Upper lobe of left lung (tissue), 6 donors: ENCODE data around the gene LGALS3. TPM values are rescaled to one million over a fixed set of nuclear protein-coding genes. Genes with fewer than 3 reads are reported as not detected.

Experiments
- ATAC-seq, 2 donors: fragments of 200-7000 bp; cut with Tn5 transposase; one replicate each; pipeline ENCODE4 v1.9.1; 2022; ENCODE audit warnings: mild to moderate bottlenecking in 2 of 2, moderate library complexity in 2 of 2; ENCODE audit not compliant: low FRiP score in 2 of 2
- DNase-seq, 2 donors: peaks; one replicate each; pipeline ENCODE4 v3.0.0-alpha.2; 2019 to 2020
- H3K27ac ChIP-seq, 4 donors: fragments of 200-600 bp; sonication (generic); one replicate each; pipeline ENCODE4 v1.5.1; 2016 to 2019
- H3K27me3 ChIP-seq, 4 donors: fragments of 200-600 bp; sonication (generic); one replicate each; pipeline ENCODE4 v1.5.1; 2017 to 2019
- H3K36me3 ChIP-seq, 4 donors: fragments of 200-600 bp; sonication (generic); one replicate each; pipeline ENCODE4 v1.5.1; 2016 to 2019
- H3K4me1 ChIP-seq, 4 donors: fragments of 200-600 bp; sonication (generic); one replicate each; pipeline ENCODE4 v1.5.1; 2018 to 2019
- H3K4me3 ChIP-seq, 4 donors: fragments of 200-600 bp; sonication (generic); one replicate each; pipeline ENCODE4 v1.5.1; 2017 to 2019; ENCODE audit warnings: mild to moderate bottlenecking in 2 of 4, moderate library complexity in 1 of 4
- H3K9me3 ChIP-seq, 4 donors: fragments of 200-600 bp; sonication (generic); one replicate each; pipeline ENCODE4 v1.5.1; 2018 to 2019
- EP300 ChIP-seq, 4 donors: sonication (generic); formaldehyde crosslinking; IDR thresholded peaks; one replicate each; pipeline ENCODE4 v1.5.1; 2017; ENCODE audit warnings: antibody characterized with exemption in 4 of 4, control low read depth in 2 of 4
- POLR2A ChIP-seq, 4 donors: fragments of 450-650 bp; IDR thresholded peaks; one replicate each; pipeline ENCODE4 v1.5.1; 2016 to 2017; ENCODE audit warnings: antibody characterized with exemption in 4 of 4, mild to moderate bottlenecking in 2 of 4
- POLR2AphosphoS5 ChIP-seq, 2 donors: sonication (generic); formaldehyde crosslinking; IDR thresholded peaks; one replicate each; pipeline ENCODE4 v1.5.1; 2017; ENCODE audit warnings: antibody characterized with exemption in 2 of 2
- WGBS, 2 donors: methylation state at CpG; one replicate each; pipeline ENCODE4 v1.1.5; 2017 to 2018; 5-methylcytosine and 5-hydroxymethylcytosine counted together
- total RNA-seq, 6 donors: library from RNA; depleted of rRNA in 4 of 6; stranded (reverse); fragments of >200 nt in 4 of 6; gene quantifications; one replicate each; pipeline versions ENCODE4 v1.1.0 to v1.2.1, GENCODE V29; 2016 to 2021
- TF ChIP-seq, protein P1 (sequence below), 6 experiments: fragments of 450-650 bp in 4 of 6; fragments of 200-600 bp in 2 of 6; sonication (generic) in 2 of 6; IDR thresholded peaks; one replicate each; pipeline ENCODE4 v1.5.1; 2016 to 2019; ENCODE audit warnings: antibody characterized with exemption in 6 of 6
- donor health status: DM: no; HTN: no; CAD: no; lungs with moderate emphysema.
- donor health status: DM: no; HTN: yes; CAD: no; lungs with severe emphysema.

The LGALS3 gene
- total RNA-seq, 6 donors from 2014 or later: 205 to 710 (median 440) TPM

DNA sequence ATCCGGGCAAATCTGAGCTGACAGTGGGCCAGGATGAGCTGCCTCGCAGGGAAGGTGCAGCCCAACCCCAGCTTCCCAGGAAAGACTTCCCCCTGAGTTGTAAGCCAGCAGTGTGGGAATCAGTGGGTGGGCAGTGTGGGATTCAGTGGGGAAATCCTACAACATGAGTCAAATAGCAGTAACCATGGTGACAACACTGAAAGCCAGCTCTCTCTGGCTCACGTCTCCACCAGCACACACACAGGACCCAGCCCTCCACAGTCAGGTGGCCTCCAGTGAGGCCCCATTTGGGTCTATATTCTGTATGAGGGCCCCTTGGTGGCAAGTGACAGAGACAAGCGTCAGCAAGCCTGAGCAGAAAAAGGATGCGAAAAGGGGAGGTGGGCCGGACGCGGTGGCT, 6.0 kb upstream of the LGALS3 start:
- DNase-seq (no peak), ATAC-seq (peak in 1 of 2 donors; percentile 20)
- Histone ChIP-seq H3K36me3 (no peaks in the 10 kb centered on the region), H3K27me3 (no peaks in the 10 kb centered on the region), H3K9me3 (no peaks in the 10 kb centered on the region), H3K27ac (peak overlapping the region in 3 of 4 donors; percentile 23 to 61 (median 44)), H3K4me1 (peaks cover 29 to 55% (median 47%) of the 10 kb centered on the region in 4 donors), H3K4me3 (no peak overlapping the region)
- TF ChIP-seq, protein P1, sequence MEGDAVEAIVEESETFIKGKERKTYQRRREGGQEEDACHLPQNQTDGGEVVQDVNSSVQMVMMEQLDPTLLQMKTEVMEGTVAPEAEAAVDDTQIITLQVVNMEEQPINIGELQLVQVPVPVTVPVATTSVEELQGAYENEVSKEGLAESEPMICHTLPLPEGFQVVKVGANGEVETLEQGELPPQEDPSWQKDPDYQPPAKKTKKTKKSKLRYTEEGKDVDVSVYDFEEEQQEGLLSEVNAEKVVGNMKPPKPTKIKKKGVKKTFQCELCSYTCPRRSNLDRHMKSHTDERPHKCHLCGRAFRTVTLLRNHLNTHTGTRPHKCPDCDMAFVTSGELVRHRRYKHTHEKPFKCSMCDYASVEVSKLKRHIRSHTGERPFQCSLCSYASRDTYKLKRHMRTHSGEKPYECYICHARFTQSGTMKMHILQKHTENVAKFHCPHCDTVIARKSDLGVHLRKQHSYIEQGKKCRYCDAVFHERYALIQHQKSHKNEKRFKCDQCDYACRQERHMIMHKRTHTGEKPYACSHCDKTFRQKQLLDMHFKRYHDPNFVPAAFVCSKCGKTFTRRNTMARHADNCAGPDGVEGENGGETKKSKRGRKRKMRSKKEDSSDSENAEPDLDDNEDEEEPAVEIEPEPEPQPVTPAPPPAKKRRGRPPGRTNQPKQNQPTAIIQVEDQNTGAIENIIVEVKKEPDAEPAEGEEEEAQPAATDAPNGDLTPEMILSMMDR (IDR thresholded peaks at IDR 0.05): no peak
- TF ChIP-seq POLR2AphosphoS5 (IDR thresholded peaks at IDR 0.05) (no peak), EP300 (IDR thresholded peaks at IDR 0.05) (no peak), POLR2A (IDR thresholded peaks at IDR 0.05) (no peak)
- 88 to 92% methylated on average over 7 to 8 of the region's 8 CpGs for WGBS, 2 donors

DNA sequence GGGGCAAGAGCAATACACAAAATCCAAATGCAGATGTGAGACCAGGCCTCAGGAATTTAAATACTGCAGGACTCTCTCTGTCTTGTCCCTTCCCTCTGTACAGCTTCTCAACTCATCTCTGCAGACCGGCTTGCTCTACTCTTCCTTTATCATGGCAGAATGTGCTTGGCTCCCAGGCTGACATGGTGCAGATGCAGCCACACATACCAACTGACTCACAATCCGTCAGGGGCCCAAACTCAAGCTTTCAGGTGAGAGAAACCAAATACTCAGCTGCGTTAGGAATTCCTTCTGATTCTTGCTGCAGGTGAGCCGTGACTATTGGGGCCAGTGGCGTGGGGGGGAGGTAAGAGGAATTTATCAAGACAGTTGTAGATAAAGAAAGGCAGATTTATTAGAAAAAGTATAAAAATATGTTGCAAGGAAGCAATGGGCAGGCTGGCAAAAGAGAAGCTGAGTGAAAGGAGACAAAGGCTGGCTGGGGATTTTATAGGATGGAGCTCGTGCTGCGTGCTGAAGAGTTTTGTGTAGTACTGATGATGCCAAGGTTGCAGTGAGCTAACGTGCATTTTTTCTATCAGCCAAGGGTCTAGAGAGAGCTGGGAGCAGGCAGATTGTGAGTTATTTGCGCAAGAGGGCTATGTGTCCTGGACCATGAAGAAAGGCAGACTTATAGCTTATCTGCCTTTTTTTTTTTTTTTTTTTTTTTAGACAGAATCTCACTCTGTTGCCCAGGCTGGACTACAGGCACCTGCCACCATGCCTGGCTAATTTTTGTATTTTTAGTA, 5.0 kb upstream of the LGALS3 start:
- 91 to 92% methylated on average over 9 of the region's 9 CpGs for whole genome bisulfite sequencing, 2 donors
- no peaks in the 10 kb centered on the region for H3K36me3 ChIP-seq
- ATAC-seq (no peak), DNase-seq (no peak)
- H3K27ac ChIP-seq: no peak overlapping the region
- no peaks in the 10 kb centered on the region for H3K9me3 ChIP-seq
- no peaks in the 10 kb centered on the region for H3K27me3 ChIP-seq
- H3K4me3 ChIP-seq: no peak overlapping the region
- peaks cover 28 to 52% (median 44%) of the 10 kb centered on the region in 4 donors for H3K4me1 ChIP-seq
- TF ChIP-seq EP300 (IDR thresholded peaks at IDR 0.05): no peak
- TF ChIP-seq, protein P1 (IDR thresholded peaks at IDR 0.05): no peak

DNA sequence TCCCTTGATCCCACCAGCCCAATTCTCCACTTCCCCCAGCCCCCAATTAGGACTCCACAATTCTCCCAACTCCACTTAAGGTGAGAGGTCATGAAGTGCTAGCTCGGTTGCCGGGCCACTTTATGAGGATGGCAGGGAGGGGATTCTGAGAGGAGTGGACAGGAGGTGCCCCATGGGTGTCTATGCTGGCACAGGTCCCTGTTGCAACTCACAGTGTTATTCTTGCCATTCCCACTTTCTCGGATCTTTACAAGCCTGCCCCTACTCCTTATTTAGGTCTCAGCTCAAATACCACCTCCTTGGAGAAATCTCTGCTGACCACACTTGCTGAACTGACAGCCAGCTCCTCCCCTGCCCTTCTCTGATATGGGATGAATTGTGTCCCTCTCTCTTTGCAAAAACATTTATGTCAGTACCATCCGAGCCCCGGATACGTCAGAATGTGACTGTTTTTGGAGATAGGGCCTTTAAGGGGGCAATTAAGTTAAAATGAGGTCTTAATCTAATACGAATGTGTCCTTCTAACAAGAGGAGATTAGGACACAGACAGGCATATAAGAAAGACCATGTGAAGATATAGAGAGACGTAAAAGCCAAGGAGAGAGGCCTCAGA, 4.2 kb upstream of the LGALS3 start:
- H3K27ac ChIP-seq: peak overlapping the region; percentile 11 to 54 (median 48)

DNA sequence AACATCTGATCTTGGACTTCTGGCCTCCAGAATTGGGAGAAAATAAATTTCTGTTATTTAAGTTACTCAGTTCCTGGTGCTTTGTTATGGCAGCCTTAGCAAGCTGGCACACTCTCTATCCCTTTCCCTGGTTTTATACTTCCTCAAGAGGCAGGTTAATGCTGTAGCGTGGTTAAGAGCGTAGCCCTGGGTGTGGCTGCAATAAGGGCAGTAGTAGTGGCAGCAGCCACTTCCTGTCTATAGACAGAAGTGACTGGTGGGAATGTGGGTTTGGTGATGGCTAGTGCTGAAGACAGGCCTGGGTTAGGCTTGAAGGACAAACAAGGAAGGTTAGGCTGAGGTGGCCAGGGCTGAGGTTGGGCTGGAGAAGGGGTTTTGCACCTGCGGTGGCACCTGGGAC, 3.6 kb upstream of the LGALS3 start:
- ATAC-seq: peak; percentile 39 to 42
- WGBS, 2 donors: 51 to 57% methylated on average over 3 of the region's 3 CpGs
- TF ChIP-seq, protein P1 (IDR thresholded peaks at IDR 0.05): no peak
- TF ChIP-seq POLR2A (IDR thresholded peaks at IDR 0.05) (peak in 1 of 4 donors; percentile 39), POLR2AphosphoS5 (IDR thresholded peaks at IDR 0.05) (peak in 1 of 2 donors; percentile 68), EP300 (IDR thresholded peaks at IDR 0.05) (no peak)
- peak overlapping the region; percentile 11 to 54 (median 48) for H3K27ac ChIP-seq
- H3K9me3 ChIP-seq: no peaks in the 10 kb centered on the region
- peak in 1 of 2 donors; percentile 88 for DNase-seq
- H3K4me1 ChIP-seq: peaks cover 32 to 62% (median 40%) of the 10 kb centered on the region in 4 donors
- H3K4me3 ChIP-seq: no peak overlapping the region
- H3K36me3 ChIP-seq: no peaks in the 10 kb centered on the region
- no peaks in the 10 kb centered on the region for H3K27me3 ChIP-seq

More for the DNA sequence above, 4.2 kb upstream of the LGALS3 start:
- H3K4me3 ChIP-seq: no peak overlapping the region
- H3K36me3 ChIP-seq: no peaks in the 10 kb centered on the region
- TF ChIP-seq, protein P1 (IDR thresholded peaks at IDR 0.05): no peak
- TF ChIP-seq EP300 (IDR thresholded peaks at IDR 0.05) (no peak), POLR2AphosphoS5 (IDR thresholded peaks at IDR 0.05) (no peak), POLR2A (IDR thresholded peaks at IDR 0.05) (no peak)
- 86 to 91% methylated on average over 8 of the region's 8 CpGs for WGBS, 2 donors
- peaks cover 28 to 58% (median 40%) of the 10 kb centered on the region in 4 donors for H3K4me1 ChIP-seq
- no peaks in the 10 kb centered on the region for H3K9me3 ChIP-seq
- no peaks in the 10 kb centered on the region for H3K27me3 ChIP-seq
- no peak for ATAC-seq
- DNase-seq: no peak
